Stimulated activated CD8-positive, alpha-beta memory T cell treated with anti-CD3 and anti-CD28 coated beads, Interleukin-12 subunit alpha, Interleukin-12 subunit beta, amount 100 ng/mL, for 24 hours (primary cell): ENCODE data around the gene TREH.

Source experiments
- DNase-seq: peaks from one replicate; pipeline ENCODE4 v3.0.0-alpha.2; 2020; ENCODE audit errors: extremely low read depth

TREH gene

GRCh38 chr11:118648291-118648690 lies 31.2 kb downstream of the TREH start:
- no peak for DNase-seq

- DNase-seq = no peak
Observed at GRCh38 chr11:118646393-118646792, 33.1 kb downstream of the TREH start.

GRCh38 chr11:118645066-118645715 lies 34.3 kb downstream of the TREH start:
- no peak for DNase-seq

GRCh38 chr11:118644496-118644895 lies 35.0 kb downstream of the TREH start:
- no peak for DNase-seq

GRCh38 chr11:118643995-118644345 lies 35.5 kb downstream of the TREH start:
- no peak for DNase-seq

GRCh38 chr11:118643142-118643994 lies 36.1 kb downstream of the TREH start:
- DNase-seq = no peak

GRCh38 chr11:118641397-118642019 lies 37.9 kb downstream of the TREH start:
- DNase-seq = no peak

GRCh38 chr11:118640332-118641154 lies 38.9 kb downstream of the TREH start:
- no peak for DNase-seq

GRCh38 chr11:118639899-118640298 lies 39.6 kb downstream of the TREH start:
- DNase-seq = no peak

GRCh38 chr11:118638726-118639125 lies 40.7 kb downstream of the TREH start:
- DNase-seq = no peak

GRCh38 chr11:118636569-118637290 lies 42.7 kb downstream of the TREH start:
- DNase-seq = no peak

- DNase-seq = no peak
Observed at GRCh38 chr11:118635642-118636041, 43.8 kb downstream of the TREH start.

- no peak for DNase-seq
Observed at GRCh38 chr11:118635237-118635591, 44.2 kb downstream of the TREH start.

- no peak for DNase-seq
Observed at GRCh38 chr11:118634431-118635236, 44.8 kb downstream of the TREH start.

- no peak for DNase-seq
Observed at GRCh38 chr11:118633979-118634378, 45.5 kb downstream of the TREH start.

- no peak for DNase-seq
Observed at GRCh38 chr11:118633319-118633690, 46.1 kb downstream of the TREH start.

- DNase-seq = no peak
Observed at GRCh38 chr11:118632577-118633318, 46.7 kb downstream of the TREH start.

GRCh38 chr11:118631142-118631909 lies 48.1 kb downstream of the TREH start:
- DNase-seq = no peak
